PC-3 (cell line): Measurements from ENCODE around the gene CEP104.

Source experiments
- CTCF ChIP-seq: fragments of 300-600 bp; sonication (generic); conservative IDR thresholded peaks from 2 replicates; pipeline ENCODE4 v1.5.1; 2017; ENCODE audit warnings: antibody characterized with exemption, low read depth, mild to moderate bottlenecking, low read length
- EZH2phosphoT487 ChIP-seq: fragments of 300-600 bp; sonication (generic); IDR thresholded peaks from 2 replicates; pipeline ENCODE4 v1.6.1; 2018; ENCODE audit warnings: mild to moderate bottlenecking, antibody characterized with exemption, low read length, borderline replicate concordance

- TF ChIP-seq CTCF = no peak
- TF ChIP-seq EZH2phosphoT487 = no peak
Observed at GRCh38 chr1:3817138-3817740, 39.8 kb downstream of the CEP104 start.
